DMS53 (cell line): Measurements from ENCODE around the gene CRYBG1.
"Not testable (repeated sequence)": the region's sequence is repeated elsewhere in the genome, so short reads cannot be mapped to it uniquely, and the experiment has no call there.

Source experiments
- DNase-seq: peaks from one replicate; lab custom pipeline; 2025; lab: John Stamatoyannopoulos, UW

CRYBG1 gene

DNA sequence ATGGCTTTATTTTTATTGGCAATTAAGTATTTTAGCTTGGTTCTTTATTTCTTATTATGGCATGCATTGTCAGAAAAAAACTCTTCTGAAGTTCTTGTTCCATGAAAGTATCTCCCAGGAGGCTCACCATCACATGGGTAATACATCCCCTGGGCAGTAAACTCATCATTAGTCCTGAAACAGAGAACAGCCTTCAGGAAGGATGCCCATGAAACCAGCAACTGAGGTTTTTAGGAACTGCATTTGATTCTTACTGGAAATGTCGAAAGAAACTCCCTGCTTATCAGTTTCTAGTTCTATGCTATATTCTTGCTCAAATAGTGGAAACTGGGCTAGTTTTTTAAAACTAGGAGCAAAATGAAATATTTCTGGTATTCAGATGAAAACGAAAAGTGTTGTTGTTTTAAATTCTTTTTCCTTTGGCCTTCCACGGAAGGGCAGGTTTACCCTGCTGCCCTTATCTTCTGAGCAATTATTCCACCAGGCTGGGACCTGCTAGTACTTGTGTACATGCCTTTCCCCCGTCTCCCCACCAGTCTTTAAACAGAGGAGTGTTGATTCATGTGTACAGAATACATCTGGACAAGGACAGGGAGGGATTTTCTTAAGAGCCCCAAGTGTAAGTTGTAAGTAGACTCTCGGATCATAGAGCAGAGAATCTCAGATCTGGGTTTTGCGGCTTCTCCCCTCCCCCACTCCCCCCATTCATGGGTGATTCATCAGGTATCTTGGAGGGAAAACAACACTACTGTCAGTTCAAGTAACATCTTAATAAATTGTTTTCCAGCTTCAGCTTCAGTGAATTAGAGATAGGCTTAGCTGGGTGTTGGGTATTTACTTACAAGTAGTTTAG is 187.3 kb downstream of the CRYBG1 start:
- no peak for DNase-seq

DNA sequence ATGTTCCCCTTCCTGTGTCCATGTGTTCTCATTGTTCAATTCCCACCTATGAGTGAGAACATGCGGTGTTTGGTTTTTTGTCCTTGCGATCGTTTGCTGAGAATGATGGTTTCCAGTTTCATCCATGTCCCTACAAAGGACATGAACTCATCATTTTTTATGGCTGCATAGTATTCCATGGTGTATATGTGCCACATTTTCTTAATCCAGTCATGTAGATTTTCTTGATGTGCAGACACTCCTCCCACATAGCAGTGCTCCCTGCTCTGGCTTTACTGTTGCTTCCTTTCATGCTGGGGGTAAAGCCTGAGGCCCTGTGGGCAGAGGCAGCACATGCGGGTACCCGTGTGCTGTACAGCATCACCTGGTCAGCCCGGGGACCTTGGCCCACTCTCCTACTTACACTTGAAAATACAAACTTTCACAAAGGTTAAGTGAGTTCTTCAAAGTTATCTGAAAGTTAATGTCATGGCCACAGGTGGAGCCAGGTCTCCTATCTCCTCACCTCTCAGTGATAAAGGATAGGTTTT is 188.5 kb downstream of the CRYBG1 start:
- not testable (repeated sequence) for DNase-seq

DNA sequence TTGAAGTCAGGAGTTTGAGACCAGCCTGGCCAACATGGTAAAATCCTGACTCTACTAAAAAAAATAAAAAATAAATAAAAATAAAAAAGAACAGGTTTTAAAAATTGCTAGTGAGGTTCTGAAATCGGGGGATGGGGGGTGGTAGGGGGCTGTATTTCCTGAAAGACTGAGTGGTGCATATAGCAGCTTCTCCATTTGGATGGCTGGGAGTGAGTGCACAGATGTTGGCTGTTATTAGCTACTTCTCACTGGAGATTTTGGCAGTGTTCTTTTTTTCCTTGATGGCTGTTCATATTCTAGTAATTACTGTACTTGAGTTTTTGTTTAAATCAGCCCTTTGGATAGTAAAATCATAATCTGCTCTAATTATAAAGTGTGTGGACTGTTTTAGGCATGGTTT is 189.0 kb downstream of the CRYBG1 start:
- no peak for DNase-seq

DNA sequence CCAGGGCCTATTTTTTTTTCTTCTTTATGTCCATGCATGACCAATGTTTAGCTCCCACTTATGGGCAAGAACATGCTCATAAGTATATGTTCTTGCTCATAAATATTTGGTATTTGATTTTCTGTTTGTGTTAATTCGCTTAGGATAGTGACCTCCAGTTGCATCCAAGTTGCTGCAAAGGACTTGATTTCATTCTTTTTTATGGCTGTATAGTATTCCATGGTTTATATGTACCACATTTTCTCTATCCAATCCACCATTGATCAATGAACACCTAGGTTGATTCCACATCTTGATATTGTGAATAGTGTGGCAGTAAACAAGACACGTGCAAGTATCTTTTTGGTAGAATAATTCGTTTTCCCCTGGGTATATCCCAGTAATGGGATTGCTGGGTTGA is 190.6 kb downstream of the CRYBG1 start:
- DNase-seq = no peak

DNA sequence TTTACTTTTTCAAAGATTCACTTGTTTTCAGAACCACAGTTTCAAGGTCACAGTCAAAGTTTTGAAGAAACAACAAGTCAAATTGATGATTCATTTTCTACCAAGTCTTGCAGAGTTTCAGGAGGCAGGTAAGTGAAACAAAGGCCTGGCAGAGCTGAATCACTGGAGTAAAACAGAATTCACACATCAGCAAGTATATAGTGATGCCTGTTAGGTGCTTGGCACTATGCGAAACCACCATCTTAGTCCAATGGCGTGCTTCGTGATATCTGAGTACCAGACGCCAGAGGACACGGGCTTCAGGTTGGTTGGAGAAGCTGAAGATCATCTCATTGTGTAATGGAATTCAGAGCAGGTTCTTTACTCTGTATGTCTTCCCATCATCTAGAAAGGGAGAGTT is 192.9 kb downstream of the CRYBG1 start:
- no peak for DNase-seq

DNA sequence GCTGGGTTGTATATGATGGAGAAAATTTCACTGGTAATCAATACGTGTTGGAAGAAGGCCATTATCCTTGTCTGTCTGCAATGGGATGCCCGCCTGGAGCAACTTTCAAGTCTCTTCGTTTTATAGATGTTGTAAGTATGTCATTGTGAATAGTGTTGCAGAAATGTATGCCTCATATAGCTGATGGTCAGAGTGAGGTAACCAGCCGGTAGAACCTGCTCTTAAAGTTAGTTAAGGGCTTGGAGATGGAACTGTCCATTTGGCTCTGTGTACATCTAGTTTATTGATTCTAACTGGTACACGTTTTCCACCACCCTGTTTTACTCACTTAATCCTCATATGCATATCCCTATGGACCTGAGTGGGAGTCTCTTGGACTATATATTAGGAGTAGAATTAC is 195.2 kb downstream of the CRYBG1 start:
- DNase-seq = no peak

DNA sequence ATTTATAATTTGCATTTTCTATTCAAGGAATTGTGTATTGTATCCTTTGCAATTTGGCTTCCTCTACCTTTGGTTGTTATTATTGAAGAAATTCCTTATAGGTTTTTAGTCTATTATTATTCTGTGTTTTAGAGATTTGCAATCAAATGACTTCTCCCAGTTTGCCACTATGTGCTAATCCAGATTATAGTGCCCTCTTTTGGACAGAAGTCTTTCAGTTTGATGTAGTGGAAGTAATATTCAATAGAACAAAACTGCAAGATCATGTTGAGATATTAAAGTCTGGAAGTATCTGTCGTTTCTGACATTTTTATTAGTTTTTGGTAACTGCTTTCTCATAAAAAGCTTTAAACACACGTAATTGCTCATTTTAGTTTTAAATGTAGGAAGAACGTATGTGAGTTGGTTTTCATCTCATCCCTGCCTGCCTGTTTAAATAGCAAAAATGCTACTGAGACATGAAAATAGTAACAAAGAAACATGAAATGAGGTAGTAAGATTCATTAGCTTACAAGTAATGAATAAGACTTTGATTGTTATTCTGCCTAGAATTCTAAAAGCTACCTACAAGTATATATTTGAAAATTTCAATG is 195.9 kb downstream of the CRYBG1 start:
- DNase-seq = peak; percentile 46

DNA sequence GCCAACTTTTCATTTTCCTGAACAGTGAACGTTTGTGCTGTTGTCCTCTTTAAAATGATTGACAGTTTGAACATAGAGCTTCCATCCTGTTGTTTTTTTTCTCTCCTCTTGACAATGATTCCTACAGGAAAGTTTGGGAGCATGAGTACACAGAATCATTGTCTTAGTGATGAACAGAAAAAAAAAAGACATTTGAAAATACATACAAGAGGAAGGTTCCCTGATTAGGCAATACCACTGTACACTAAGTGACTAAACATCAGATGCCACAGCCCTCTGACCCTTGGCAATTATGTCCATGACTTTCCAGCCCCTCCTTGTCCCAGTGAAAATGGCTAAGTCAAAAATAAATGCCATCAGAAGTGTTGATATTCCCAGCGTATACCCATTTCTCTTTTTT is 197.3 kb downstream of the CRYBG1 start:
- DNase-seq = no peak

DNA sequence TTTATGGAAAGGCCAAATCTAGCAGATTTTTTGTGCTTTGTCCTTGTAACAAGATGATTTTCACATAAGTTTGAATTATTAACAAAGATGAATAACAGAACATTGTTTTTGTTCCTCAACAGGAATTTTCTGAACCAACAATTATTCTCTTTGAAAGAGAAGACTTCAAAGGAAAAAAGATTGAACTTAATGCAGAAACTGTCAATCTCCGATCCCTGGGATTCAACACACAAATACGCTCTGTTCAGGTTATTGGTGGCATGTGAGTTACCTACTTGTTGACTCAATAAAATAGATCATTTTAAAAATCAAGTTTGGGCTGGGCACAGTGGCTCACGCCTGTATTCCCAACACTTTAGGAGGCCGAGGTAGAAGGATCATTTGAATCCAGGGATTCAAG is 197.8 kb downstream of the CRYBG1 start:
- no peak for DNase-seq

DNA sequence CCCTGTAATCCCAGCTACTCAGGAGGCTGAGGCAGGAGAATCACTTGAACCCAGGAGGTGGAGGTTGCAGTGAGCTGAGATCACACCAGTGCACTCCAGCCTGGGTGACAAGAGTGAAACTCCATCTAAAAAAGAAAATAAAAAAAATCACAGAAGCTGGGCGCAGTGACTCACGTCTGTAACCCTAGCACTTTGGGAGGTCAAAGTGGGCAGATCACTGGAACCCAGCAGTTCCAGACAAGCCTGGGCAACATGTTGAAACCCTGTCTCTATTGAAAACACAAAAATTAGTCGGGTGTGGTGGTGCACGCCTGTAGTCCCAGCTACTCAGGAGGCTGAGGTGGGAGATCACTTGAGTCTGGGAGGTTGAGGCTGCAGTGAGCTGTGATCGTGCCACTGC is 199.1 kb downstream of the CRYBG1 start:
- not testable (repeated sequence) for DNase-seq

DNA sequence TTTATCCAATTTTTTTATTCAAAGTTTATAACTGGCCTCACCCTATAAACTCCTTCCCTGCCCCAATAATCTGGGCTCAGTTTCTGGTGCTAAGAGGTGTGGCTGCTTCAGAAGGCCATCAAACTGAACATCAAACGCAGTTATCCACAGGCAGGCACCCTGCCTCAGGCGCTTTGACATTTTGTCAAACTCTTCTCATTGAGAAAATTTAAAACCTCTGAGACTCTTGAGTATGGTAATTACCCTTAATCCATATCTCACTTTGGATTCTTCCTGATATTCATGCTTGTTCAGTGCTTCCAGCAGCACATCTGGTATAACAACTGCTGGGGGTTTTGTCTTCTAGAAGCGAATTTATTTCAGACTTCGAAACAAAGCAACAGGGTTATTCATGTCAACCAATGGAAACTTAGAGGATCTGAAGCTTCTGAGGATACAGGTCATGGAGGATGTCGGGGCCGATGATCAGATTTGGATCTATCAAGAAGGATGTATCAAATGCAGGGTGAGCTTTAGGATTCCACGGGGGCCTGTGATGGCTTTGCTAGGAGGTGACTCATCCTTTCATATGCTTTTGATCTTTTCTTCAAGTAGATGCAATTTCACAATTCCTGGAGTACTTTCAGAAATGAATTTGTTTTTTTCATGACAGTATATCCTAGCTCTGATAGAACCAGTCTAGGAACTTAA is 200.6 kb downstream of the CRYBG1 start:
- peak; percentile 16 for DNase-seq

DNA sequence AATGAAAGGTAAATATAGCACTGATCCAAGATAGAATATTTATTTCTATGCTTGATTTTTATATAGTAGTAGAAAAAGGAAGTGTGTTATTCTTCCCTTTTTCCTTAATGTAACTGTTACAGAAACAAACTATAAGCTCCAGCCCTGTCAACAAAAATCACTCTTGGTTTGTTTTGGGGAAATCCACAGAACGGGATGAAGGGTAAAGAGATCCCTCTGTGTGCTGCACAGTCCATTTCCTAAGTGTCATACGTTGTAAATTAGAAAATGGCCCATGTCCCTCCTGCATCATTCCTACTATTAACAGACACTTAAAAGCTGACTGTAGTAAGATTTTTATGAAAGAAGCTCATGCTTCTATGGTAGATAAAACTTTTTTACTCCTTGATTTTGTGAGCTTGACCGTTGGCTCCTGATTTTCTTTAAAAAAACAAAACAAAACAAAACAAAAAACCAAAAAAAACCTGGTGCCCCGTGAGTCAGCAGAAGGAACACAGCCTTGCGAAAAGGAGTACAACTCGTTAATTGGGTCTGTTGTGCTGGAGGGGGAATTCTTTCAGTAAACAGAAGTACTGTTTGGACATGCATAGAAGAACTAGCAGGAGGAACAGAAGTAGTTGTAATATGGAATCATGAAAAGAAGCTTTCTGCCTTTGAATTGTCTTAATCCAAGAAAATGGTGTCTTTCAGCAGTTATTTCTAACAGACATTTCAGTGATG is 201.3 kb downstream of the CRYBG1 start:
- no peak for DNase-seq

DNA sequence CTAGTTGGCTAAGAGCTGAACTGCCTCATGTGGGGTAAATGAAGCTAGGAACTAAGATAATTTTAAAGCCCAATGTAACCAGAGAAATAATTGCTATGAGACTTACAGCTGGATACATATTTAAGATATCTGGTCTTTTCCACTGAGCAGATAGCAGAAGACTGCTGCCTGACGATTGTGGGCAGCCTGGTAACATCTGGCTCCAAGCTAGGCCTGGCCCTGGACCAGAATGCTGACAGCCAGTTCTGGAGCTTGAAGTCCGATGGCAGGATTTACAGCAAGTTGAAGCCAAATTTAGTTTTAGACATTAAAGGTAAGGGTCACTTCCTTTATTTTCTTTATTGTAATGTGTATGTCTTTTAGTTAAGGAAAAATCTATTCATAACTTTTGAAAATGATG is 203.1 kb downstream of the CRYBG1 start:
- no peak for DNase-seq

DNA sequence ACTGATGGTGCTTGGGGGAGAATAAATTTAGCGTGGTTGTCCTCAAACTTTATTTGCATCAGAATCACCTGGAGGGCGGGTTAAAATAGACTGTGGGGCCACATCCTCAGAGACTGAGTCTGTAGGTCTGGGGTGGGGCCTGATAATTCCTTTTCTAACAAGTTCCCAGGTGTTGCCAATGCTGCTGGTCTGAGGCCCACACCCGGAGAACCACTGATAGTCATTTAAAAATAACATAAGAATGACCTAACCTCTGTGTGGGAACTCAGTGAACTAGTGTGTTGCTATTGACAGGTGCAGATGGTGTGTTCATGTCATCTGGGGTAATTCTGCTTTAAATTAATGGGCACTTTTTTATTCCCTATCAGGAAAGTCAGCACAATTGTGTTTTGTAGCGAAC is 204.0 kb downstream of the CRYBG1 start:
- DNase-seq = no peak

DNA sequence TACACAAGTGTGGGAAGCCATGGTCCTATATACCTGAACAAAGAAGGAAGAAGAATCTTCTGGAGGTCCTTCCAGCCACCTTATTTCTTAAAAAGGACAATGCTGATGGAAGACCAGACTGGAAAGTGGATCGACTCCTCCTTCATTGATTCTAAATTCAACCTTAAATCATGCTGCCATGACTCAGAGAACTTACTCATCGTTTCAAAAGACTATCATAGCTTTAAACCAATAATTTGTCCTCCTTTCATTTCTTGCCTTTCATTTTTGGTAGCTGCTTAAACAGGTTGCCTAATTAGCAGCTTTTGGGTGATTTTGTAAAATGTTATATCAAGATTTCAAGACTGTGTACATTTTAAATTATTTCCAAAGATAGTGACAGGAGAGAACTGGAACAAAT is 208.0 kb downstream of the CRYBG1 start:
- no peak for DNase-seq

DNA sequence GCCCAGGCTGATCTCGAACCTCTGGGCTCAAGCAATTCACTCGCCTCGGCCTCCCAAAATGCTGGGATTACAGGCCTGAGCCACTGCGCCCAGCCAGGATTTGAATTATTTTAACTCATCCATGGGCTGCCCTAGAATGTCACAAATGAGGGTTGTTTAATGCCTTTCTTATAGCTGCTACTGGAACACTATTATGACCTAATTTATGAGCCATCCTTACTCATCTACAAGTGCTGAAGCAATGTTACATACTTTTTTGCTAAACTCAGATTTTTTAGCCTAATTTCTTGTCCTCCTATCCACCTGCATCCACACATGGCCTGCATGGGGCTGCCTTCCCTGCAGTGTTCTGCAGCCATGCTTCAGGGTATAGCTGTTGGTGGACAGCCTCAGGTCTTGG is 208.9 kb downstream of the CRYBG1 start:
- no peak for DNase-seq

DNA sequence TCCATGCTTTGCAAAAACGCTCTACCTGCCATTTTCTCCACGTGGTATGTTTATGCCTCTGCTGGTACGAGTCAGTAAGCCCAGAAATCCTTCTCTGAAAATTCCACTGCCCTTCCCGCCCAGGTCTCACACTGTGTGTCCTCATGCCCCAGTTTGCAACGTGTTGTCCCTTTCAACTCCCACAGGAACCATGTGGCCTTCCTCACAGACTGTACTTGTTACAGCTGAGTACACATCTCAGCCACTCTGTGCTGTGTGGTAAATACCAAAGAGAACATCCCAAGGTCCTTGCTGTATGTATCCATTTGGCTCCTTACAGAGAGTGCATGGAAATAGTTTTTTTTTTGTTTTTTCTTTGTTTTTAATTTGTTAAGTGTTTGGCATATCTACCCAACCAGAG is 211.9 kb downstream of the CRYBG1 start:
- DNase-seq = peak; percentile 26

DNA sequence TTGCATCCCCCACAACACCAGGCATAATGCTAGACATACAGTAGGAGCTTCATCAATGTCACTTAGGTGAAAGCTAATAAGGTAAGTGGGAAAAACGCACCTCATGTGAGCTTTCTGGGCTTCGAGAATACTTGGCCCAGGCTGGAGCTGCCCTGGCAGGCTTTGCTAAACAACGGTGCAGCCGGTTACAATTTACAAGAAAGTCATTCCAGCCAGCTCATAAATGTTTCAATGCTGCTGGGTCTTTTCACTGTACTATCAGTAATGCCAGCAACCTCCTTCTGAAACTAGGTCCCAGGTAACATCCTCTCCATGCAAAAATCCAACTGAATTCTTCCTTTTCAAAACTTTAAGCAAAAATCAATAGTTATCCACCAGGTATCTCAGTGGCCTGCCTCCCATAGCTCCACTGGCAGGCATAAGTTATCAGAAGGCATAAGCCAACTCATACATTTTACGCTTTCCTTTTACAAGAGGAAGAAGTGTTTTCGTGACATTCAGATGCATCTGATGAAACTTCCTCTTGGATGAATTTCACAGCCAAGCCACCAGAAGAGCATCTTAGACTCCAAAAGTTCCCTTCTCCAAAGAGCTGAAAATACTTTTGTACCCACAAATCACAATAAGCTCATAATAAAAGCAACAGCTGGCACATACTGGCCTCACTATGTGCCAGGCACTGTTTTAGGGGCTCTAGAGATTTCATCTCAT is 212.5 kb downstream of the CRYBG1 start:
- no peak for DNase-seq

DNA sequence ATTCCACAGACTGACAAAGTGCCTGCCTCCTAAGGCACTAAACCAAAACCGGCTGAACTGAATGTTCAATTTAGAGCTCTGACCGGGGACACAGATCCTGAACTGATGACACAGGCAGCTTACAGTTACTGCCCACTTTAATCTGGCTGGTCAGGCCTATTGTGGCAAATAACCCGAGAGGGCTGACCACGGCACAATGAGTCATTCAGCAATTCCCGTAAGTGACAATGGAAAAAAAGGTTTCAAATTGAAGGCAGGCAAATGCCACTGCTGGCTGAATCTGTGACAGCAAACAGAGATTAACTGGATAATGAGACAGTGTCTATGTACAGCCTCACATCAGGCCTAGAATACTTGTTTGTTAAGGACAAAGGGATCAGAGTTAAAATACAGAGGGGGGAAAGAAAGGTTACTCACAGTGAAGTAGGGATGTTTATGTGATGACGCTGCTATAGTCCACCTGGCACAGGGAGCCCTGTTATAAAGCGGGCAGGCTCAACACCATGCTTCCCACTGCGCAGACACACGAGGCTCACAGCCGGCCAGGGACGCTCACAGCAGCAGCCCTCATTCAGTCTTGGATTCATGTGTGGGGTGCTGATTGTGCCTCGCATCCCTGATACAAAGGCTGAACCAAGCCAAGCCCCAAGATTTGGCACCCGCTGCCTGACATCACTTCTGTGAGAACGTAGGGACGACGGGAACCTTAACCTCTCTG is 214.4 kb downstream of the CRYBG1 start:
- peak; percentile 42 for DNase-seq

DNA sequence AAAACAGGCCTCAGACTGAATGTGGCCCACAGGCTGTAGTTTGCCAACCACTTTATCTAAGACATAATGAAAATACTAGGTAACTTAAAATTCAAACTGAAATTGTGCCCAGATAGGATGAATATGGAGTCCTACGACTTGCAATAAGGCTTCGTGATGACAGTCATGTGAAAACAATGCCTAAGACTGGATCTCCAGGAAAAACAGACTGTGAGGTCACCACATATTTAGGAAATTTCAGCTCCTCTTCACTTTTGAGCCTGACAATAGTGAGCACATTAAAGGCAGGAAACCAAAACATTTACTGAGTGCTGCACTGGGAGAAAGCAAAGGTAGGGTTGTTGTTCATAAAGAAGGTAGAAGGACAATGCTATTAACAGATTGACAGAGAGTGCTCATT is 218.8 kb downstream of the CRYBG1 start:
- no peak for DNase-seq

DNA sequence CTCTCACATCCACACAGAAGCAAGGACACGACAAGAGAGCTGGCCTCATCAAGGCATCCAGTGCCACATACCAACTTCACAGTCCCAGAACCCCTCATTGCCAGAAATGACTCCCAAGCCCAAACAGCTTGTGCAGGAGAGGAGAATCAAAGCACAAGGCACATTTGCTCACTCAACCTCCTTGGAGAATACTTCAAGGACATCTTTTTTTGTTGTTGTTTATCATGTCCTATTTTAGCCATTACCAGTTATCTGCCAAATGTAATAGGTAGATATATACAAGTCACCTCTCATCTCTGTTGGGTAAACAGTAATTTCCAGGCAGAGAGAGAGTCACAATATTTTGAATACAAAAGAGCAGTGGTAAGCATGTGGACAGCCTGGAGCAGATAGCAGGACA is 221.0 kb downstream of the CRYBG1 start:
- no peak for DNase-seq
